MM.1S (cell line): ENCODE results near the gene ZCCHC7.

Experiments
- DNase-seq: peaks from one replicate; pipeline ENCODE4 v3.0.0-alpha.2; 2015
- H2AFZ ChIP-seq: fragments of 300-600 bp; sonication (generic); 2 replicates; pipeline ENCODE4 v1.6.0; 2016; ENCODE audit warnings: antibody characterized with exemption, low read length
- H3F3A ChIP-seq: fragments of 300-600 bp; sonication (generic); 2 replicates; pipeline ENCODE4 v1.6.1; 2016; ENCODE audit warnings: mild to moderate bottlenecking, antibody characterized with exemption, low read length, moderate library complexity, mixed read lengths; ENCODE audit not compliant: insufficient read depth
- H3K27ac ChIP-seq: fragments of 300-600 bp; sonication (generic); 2 replicates; pipeline ENCODE4 v1.5.1; 2016; ENCODE audit warnings: mild to moderate bottlenecking, low read length
- H3K27me3 ChIP-seq: fragments of 300-600 bp; sonication (generic); replicated peaks from 2 replicates; pipeline ENCODE4 v1.6.0; 2016; ENCODE audit warnings: low read length; ENCODE audit not compliant: insufficient read depth
- H3K36me3 ChIP-seq: fragments of 300-600 bp; sonication (generic); replicated peaks from 2 replicates; pipeline ENCODE4 v1.6.1; 2016; ENCODE audit warnings: mild to moderate bottlenecking, low read length, mixed read lengths; ENCODE audit not compliant: insufficient read depth
- H3K4me1 ChIP-seq: fragments of 300-600 bp; sonication (generic); 2 replicates; pipeline ENCODE4 v1.6.1; 2016; ENCODE audit warnings: low read length, mixed read lengths
- H3K4me2 ChIP-seq: fragments of 300-600 bp; sonication (generic); 2 replicates; pipeline ENCODE4 v1.6.0; 2016; ENCODE audit warnings: low read depth, low read length
- H3K4me3 ChIP-seq: fragments of 300-600 bp; sonication (generic); 2 replicates; pipeline ENCODE4 v1.5.1; 2016; ENCODE audit warnings: low read length, mixed read lengths
- H3K79me2 ChIP-seq: fragments of 300-600 bp; sonication (generic); 2 replicates; pipeline ENCODE4 v1.6.1; 2016; ENCODE audit warnings: mixed run types, low read length, mixed read lengths
- H3K9ac ChIP-seq: fragments of 300-600 bp; sonication (generic); 2 replicates; pipeline ENCODE4 v1.6.1; 2016; ENCODE audit warnings: low read length, mixed read lengths
- H3K9me2 ChIP-seq: fragments of 300-600 bp; sonication (generic); replicated peaks from 2 replicates; pipeline ENCODE4 v1.6.1; 2016; ENCODE audit warnings: mild to moderate bottlenecking, low read length, mixed read lengths; ENCODE audit not compliant: insufficient read depth
- H3K9me3 ChIP-seq: fragments of 300-600 bp; sonication (generic); replicated peaks from 2 replicates; pipeline ENCODE4 v1.6.1; 2016; ENCODE audit warnings: mild to moderate bottlenecking, low read length, mixed read lengths; ENCODE audit not compliant: insufficient read depth
- H4K20me1 ChIP-seq: fragments of 300-600 bp; sonication (generic); 2 replicates; pipeline ENCODE4 v1.6.1; 2016; ENCODE audit warnings: mild to moderate bottlenecking, low read length, moderate library complexity, mixed read lengths; ENCODE audit not compliant: insufficient read depth
- CTCF ChIP-seq: fragments of 300-600 bp; sonication (generic); IDR thresholded peaks from 2 replicates; pipeline ENCODE4 v1.5.1; 2016; ENCODE audit warnings: antibody characterized with exemption, low read length, mixed read lengths
- EZH2 ChIP-seq: fragments of 300-600 bp; sonication (generic); optimal IDR thresholded peaks from 2 replicates; pipeline ENCODE3; 2017; ENCODE audit warnings: low read depth, mild to moderate bottlenecking, antibody characterized with exemption, low read length, mixed read lengths
- EZH2phosphoT487 ChIP-seq: fragments of 300-600 bp; sonication (generic); IDR thresholded peaks from 2 replicates; pipeline ENCODE4 v1.6.1; 2018; ENCODE audit warnings: antibody characterized with exemption, low read length

Gene ZCCHC7

GRCh38 chr9:37371565-37372464, 251.4 kb downstream of the ZCCHC7 start:
- no peak for DNase-seq

GRCh38 chr9:37372839-37373238, 252.5 kb downstream of the ZCCHC7 start:
- H3K27ac ChIP-seq = no peak overlapping the region
- H2AFZ ChIP-seq = no peak overlapping the region
- peaks cover 11% of the 10 kb centered on the region; the same call in 1 of the 2 replicates for H4K20me1 ChIP-seq
- H3K4me2 ChIP-seq = no peak overlapping the region
- H3K4me3 ChIP-seq = no peak overlapping the region
- H3K27me3 ChIP-seq = peaks cover 79% of the 10 kb centered on the region
- H3K36me3 ChIP-seq = no peaks in the 10 kb centered on the region
- H3K9ac ChIP-seq = no peak overlapping the region
- TF ChIP-seq EZH2phosphoT487 (no peak), CTCF (no peak), EZH2 (no peak)
- DNase-seq = no peak
- peaks cover 25% of the 10 kb centered on the region for H3K4me1 ChIP-seq
- H3F3A ChIP-seq = peaks cover 5% of the 10 kb centered on the region; the same call in 1 of the 2 replicates
- no peaks in the 10 kb centered on the region for H3K79me2 ChIP-seq
- no peaks in the 10 kb centered on the region for H3K9me2 ChIP-seq
- no peaks in the 10 kb centered on the region for H3K9me3 ChIP-seq

More at GRCh38 chr9:37371565-37372464, 251.4 kb downstream of the ZCCHC7 start:
- H3F3A ChIP-seq = peaks cover 5% of the 10 kb centered on the region; the same call in 1 of the 2 replicates
- no peaks in the 10 kb centered on the region for H3K36me3 ChIP-seq
- no peak overlapping the region for H3K9ac ChIP-seq
- peaks cover 11% of the 10 kb centered on the region; the same call in 1 of the 2 replicates for H4K20me1 ChIP-seq
- H3K9me2 ChIP-seq = no peaks in the 10 kb centered on the region
- TF ChIP-seq CTCF (no peak), EZH2 (no peak), EZH2phosphoT487 (no peak)
- no peaks in the 10 kb centered on the region for H3K9me3 ChIP-seq
- H2AFZ ChIP-seq = no peak overlapping the region
- H3K4me3 ChIP-seq = no peak overlapping the region
- H3K4me1 ChIP-seq = peaks cover 25% of the 10 kb centered on the region
- no peaks in the 10 kb centered on the region for H3K79me2 ChIP-seq
- peaks cover 77% of the 10 kb centered on the region for H3K27me3 ChIP-seq
- H3K4me2 ChIP-seq = peak overlapping the region; percentile 48; the same call in 1 of the 2 replicates
- H3K27ac ChIP-seq = no peak overlapping the region

GRCh38 chr9:37373621-37374020, 253.2 kb downstream of the ZCCHC7 start:
- no peak overlapping the region for H3K27ac ChIP-seq
- no peaks in the 10 kb centered on the region for H3K9me2 ChIP-seq
- H3K4me3 ChIP-seq = no peak overlapping the region
- H3K9ac ChIP-seq = no peak overlapping the region
- peaks cover 25% of the 10 kb centered on the region for H3K4me1 ChIP-seq
- peaks cover 5% of the 10 kb centered on the region; the same call in 1 of the 2 replicates for H3F3A ChIP-seq
- no peak overlapping the region for H3K4me2 ChIP-seq
- H3K36me3 ChIP-seq = no peaks in the 10 kb centered on the region
- DNase-seq = no peak
- no peaks in the 10 kb centered on the region for H3K79me2 ChIP-seq
- peaks cover 11% of the 10 kb centered on the region; the same call in 1 of the 2 replicates for H4K20me1 ChIP-seq
- TF ChIP-seq EZH2phosphoT487 (no peak), EZH2 (no peak), CTCF (no peak)
- H3K9me3 ChIP-seq = no peaks in the 10 kb centered on the region
- no peak overlapping the region for H2AFZ ChIP-seq
- H3K27me3 ChIP-seq = peaks cover 83% of the 10 kb centered on the region
